Right atrium auricular region (tissue), 2 donors: Measurements from ENCODE around the gene ATP2B2. TPM values are rescaled to one million over a fixed set of nuclear protein-coding genes. Genes with fewer than 3 reads are reported as not detected.

Experiments
- DNase-seq: peaks from one replicate; pipeline ENCODE4 v3.0.0-alpha.2; 2019; ENCODE audit warnings: low spot score
- H3K27ac ChIP-seq, 2 donors: fragments of 200-600 bp; sonication (generic); 1 replicate in 1 of 2; 2 replicates in 1 of 2; pipeline ENCODE4 v1.5.1; 2016 to 2019
- H3K27me3 ChIP-seq, 2 donors: fragments of 200-600 bp; sonication (generic); one replicate each; pipeline versions ENCODE4 v1.5.1 to v1.6.0; 2017 to 2019
- H3K36me3 ChIP-seq: fragments of 200-600 bp; sonication (generic); one replicate; pipeline ENCODE4 v1.5.1; 2016
- H3K4me1 ChIP-seq, 2 donors: fragments of 200-600 bp; sonication (generic); one replicate each; pipeline versions ENCODE4 v1.5.1 to v1.6.0; 2017 to 2019
- H3K4me3 ChIP-seq, 2 donors: fragments of 200-600 bp; sonication (generic); 1 replicate in 1 of 2; 2 replicates in 1 of 2; pipeline ENCODE4 v1.5.1; 2017 to 2019; ENCODE audit warnings: mild to moderate bottlenecking in 1 of 2, moderate library complexity in 1 of 2
- H3K9me3 ChIP-seq, 2 donors: fragments of 200-600 bp; sonication (generic); one replicate each; pipeline ENCODE4 v1.5.1; 2019
- total RNA-seq, 2 donors: library from RNA; depleted of rRNA; stranded (reverse); fragments of >200 nt; gene quantifications; one replicate each; pipeline ENCODE4 v1.1.0, GENCODE V29; 2016
- TF ChIP-seq, protein P1 (sequence below), 2 donors: fragments of 200-600 bp; sonication (generic); IDR thresholded peaks; one replicate each; pipeline ENCODE4 v1.5.1; 2019; ENCODE audit warnings: antibody characterized with exemption in 2 of 2

Gene ATP2B2
- total RNA-seq, 2 donors from 2014 or later: 0.12 to 0.15 TPM

DNA sequence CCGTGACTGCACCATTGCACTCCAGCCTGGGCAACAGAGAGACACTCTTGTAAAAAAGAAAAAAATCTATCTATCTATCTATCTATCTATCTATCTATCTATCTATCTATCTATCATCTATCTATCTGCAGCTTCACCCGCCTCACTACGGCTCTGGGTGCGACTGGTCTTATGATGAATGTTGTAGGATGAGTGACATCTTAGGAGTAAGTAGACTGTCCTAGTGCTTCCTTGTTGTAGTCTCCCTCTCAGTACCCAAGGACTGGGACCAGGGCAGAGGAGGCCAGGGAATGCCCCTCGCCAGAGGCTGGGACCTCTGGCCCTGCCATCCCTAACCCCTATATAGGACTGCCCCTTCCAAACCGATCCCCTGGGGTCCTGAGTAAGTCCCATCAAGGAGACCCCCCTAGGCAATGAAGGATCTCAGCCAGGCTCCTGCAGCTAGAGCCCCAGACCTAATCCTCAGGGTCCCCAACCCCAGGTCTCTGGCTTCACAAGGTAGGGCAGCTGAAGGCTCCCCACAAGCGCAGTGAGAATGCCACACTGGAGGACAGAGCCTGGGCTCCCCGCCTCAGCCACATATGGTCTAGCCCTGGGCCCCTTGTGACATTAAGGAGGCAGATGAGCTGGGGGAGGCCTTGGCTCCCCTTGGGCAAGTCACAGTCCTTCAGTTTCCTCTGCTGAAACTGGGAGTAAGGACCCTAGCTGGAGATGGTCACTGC is 183.6 kb downstream of the ATP2B2 start:
- Histone ChIP-seq H3K36me3 (peaks cover 24% of the 10 kb centered on the region), H3K9me3 (no peaks in the 10 kb centered on the region), H3K27me3 (no peaks in the 10 kb centered on the region), H3K4me1 (peaks cover 0 to 23% of the 10 kb centered on the region in 2 donors), H3K27ac (peak overlapping the region; percentile 64 to 87), H3K4me3 (peak overlapping the region in 1 of 2 donors; percentile 93)
- TF ChIP-seq, protein P1, sequence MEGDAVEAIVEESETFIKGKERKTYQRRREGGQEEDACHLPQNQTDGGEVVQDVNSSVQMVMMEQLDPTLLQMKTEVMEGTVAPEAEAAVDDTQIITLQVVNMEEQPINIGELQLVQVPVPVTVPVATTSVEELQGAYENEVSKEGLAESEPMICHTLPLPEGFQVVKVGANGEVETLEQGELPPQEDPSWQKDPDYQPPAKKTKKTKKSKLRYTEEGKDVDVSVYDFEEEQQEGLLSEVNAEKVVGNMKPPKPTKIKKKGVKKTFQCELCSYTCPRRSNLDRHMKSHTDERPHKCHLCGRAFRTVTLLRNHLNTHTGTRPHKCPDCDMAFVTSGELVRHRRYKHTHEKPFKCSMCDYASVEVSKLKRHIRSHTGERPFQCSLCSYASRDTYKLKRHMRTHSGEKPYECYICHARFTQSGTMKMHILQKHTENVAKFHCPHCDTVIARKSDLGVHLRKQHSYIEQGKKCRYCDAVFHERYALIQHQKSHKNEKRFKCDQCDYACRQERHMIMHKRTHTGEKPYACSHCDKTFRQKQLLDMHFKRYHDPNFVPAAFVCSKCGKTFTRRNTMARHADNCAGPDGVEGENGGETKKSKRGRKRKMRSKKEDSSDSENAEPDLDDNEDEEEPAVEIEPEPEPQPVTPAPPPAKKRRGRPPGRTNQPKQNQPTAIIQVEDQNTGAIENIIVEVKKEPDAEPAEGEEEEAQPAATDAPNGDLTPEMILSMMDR (IDR thresholded peaks at IDR 0.05): no peak
- no peak for DNase-seq

DNA sequence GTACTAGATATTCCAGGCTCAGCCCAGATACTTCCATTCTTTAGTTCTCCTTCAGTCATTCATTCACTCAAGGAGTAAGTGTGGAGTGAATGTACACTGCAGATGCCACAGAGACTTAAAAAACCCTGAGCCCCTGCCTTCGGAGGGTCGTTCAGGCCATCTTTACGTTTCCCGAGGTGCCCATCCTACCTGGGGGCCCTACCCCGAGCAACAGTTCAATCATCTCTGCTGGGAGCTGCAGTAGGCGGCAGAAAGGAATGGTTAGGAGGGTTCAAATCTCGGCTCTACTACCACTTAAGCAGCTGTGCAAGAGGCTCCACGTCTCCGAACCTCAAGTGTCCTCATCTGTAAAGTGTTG is 185.1 kb downstream of the ATP2B2 start:
- DNase-seq: no peak
- Histone ChIP-seq H3K9me3 (no peaks in the 10 kb centered on the region), H3K27ac (peak overlapping the region; percentile 64 to 87), H3K4me1 (peaks cover 0 to 23% of the 10 kb centered on the region in 2 donors), H3K27me3 (no peaks in the 10 kb centered on the region), H3K4me3 (peak overlapping the region; percentile 87 to 93), H3K36me3 (peaks cover 37% of the 10 kb centered on the region)
- TF ChIP-seq, protein P1 (IDR thresholded peaks at IDR 0.05): no peak

DNA sequence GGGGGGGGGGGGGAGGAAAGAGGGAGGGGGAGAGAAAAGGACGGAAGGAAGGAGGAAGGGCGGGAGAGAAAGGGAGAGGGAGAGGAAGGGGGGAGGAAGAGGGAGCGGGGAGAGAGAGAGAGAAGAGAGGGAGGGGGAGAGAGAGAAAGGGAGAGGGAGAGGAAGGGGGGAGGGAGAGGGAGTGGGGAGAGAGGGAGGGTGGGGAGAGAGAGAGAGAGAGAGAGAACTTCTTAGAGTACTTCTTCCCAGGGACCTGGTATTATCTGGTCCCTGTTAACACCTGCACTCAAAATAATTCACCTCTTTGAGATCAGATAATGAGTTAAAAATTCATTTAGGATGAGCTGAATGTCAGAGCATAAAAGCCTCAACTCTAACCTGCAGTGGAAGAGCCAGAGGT is 185.6 kb downstream of the ATP2B2 start:
- no peak for DNase-seq
- Histone ChIP-seq H3K4me3 (peak overlapping the region; percentile 87 to 93), H3K4me1 (peaks cover 0 to 23% of the 10 kb centered on the region in 2 donors), H3K27ac (no peak overlapping the region), H3K27me3 (no peaks in the 10 kb centered on the region), H3K9me3 (no peaks in the 10 kb centered on the region), H3K36me3 (peaks cover 42% of the 10 kb centered on the region)
- TF ChIP-seq, protein P1 (IDR thresholded peaks at IDR 0.05): no peak

DNA sequence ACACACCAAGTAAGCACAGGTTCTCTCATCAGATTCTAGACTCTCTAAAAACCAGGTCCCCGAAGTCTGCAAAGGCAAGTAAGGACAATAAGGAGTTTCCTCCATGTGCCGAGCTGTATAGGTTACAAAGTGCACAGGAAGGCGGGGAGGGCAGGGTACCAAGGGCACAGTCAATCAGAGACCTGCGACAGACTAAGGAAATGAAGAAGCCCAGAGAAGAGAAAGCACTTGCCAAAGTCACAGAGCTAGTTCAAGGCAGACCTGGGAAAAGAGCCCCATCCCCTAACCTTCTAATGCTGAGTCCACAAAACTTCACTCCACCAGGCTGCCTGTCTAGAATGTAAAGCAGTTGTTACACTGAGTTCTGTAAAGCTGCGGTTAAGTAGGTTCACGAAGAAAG is 186.1 kb downstream of the ATP2B2 start:
- Histone ChIP-seq H3K36me3 (peaks cover 48% of the 10 kb centered on the region), H3K9me3 (no peaks in the 10 kb centered on the region), H3K27ac (no peak overlapping the region), H3K27me3 (no peaks in the 10 kb centered on the region), H3K4me1 (peaks cover 0 to 23% of the 10 kb centered on the region in 2 donors), H3K4me3 (peak overlapping the region in 1 of 2 donors; percentile 93)
- no peak for DNase-seq
- TF ChIP-seq, protein P1 (IDR thresholded peaks at IDR 0.05): no peak

DNA sequence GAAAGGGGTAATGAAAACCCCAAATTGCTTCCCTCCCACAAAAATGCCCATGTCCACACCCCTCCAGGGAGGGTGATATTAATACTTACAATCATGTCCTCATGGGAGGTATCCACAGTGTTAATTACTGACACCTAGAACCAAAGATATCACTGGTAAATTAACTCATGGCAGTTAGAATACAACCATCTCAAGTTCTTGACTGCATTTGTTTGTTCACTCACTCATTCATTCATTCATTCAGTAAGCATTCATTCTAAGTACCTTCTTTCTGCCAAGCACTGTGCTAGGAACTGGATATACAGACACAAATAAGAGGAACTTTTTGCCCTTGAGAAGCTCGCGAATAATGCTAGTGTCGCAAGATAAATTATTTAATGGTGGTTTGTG is 187.4 kb downstream of the ATP2B2 start:
- H3K36me3 ChIP-seq: peaks cover 55% of the 10 kb centered on the region
- H3K27me3 ChIP-seq: no peaks in the 10 kb centered on the region
- H3K4me3 ChIP-seq: no peak overlapping the region
- no peaks in the 10 kb centered on the region for H3K9me3 ChIP-seq
- TF ChIP-seq, protein P1 (IDR thresholded peaks at IDR 0.05): no peak
- DNase-seq: no peak
- H3K27ac ChIP-seq: no peak overlapping the region
- H3K4me1 ChIP-seq: peaks cover 0 to 23% of the 10 kb centered on the region in 2 donors
